ENCODE results near the gene DOCK2.

GRCh38 chr5:169607882-169608281 lies 29.2 kb upstream of the DOCK2 start:
- TF ChIP-seq, protein P1, sequence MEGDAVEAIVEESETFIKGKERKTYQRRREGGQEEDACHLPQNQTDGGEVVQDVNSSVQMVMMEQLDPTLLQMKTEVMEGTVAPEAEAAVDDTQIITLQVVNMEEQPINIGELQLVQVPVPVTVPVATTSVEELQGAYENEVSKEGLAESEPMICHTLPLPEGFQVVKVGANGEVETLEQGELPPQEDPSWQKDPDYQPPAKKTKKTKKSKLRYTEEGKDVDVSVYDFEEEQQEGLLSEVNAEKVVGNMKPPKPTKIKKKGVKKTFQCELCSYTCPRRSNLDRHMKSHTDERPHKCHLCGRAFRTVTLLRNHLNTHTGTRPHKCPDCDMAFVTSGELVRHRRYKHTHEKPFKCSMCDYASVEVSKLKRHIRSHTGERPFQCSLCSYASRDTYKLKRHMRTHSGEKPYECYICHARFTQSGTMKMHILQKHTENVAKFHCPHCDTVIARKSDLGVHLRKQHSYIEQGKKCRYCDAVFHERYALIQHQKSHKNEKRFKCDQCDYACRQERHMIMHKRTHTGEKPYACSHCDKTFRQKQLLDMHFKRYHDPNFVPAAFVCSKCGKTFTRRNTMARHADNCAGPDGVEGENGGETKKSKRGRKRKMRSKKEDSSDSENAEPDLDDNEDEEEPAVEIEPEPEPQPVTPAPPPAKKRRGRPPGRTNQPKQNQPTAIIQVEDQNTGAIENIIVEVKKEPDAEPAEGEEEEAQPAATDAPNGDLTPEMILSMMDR (IDR thresholded peaks at IDR 0.05) = no peak
- TF ChIP-seq POLR2A (IDR thresholded peaks at IDR 0.05) = no peak
